GM12891 (cell line): ENCODE measurements around the gene PRKCE.

Experiments
- POLR2A ChIP-seq: IDR thresholded peaks from 2 replicates; pipeline ENCODE4 v1.6.1; 2011; ENCODE audit warnings: low read depth, low read length, control low read depth
- POLR2AphosphoS5 ChIP-seq: IDR thresholded peaks from 2 replicates; pipeline ENCODE4 v1.6.1; 2011; ENCODE audit warnings: low read depth, low read length, control low read depth
- POU2F2 ChIP-seq: IDR thresholded peaks from 2 replicates; pipeline ENCODE4 v1.6.1; 2011; ENCODE audit warnings: low read depth, mild to moderate bottlenecking, control low read depth, low read length, moderate library complexity
- SPI1 ChIP-seq: IDR thresholded peaks from 2 replicates; pipeline ENCODE4 v1.6.1; 2011; ENCODE audit warnings: low read depth, low read length, control low read depth
- TAF1 ChIP-seq: IDR thresholded peaks from 2 replicates; pipeline ENCODE4 v1.6.1; 2011; ENCODE audit warnings: low read depth, low read length, control low read depth

DNA sequence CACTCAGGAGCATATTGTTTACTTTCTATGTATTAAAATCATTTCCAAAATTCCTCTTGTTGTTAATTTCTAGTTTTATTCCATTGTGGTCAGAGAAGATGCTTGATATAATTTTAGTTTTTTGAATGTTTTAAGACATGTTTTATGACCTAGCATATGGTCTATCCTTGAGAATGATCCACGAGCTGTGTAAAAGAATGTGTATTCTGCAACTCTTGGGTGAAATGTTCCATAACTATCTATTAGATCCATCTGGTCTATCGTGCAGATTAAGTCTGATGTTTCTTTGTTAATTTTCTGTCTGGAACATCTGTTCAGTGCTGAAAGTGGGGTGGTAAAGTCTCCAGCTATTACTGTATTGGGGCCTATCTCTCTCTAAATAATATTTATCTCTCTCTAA lies 562.4 kb downstream of the PRKCE start:
- TF ChIP-seq POLR2A (no peak), SPI1 (no peak), POLR2AphosphoS5 (no peak), TAF1 (no peak), POU2F2 (no peak)
